Activated effector memory CD4-positive, alpha-beta T cell treated with anti-CD3 and anti-CD28 coated beads, Interleukin-2, amount 50 U/mL, for 16 hours (primary cell): ENCODE results near the gene UBE2R2.
A peak's percentile ranks its signal among the peaks of the same experiment; 100 is the strongest.

Experiments
- DNase-seq: peaks from one replicate; pipeline ENCODE4 v3.0.0-alpha.2; 2020

Gene UBE2R2

DNA sequence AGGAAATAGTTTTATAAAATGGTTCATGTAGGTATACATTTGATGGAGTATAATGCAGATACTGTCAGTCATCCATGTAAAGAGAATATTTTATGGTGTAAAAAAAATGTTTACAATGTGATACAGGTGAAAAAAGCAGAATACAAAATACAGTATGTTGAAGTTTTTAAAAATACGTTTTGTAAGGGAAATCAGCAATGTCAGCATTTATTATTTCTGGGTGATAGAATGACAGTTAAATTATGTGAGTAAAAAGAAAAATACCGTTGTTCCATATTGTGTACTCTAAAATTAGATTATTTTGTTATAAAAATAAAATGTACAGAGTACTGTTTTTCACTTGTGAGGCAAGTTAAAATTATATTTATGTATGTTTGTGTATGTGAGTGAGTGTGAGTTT is 69.0 kb downstream of the UBE2R2 start:
- no peak for DNase-seq

DNA sequence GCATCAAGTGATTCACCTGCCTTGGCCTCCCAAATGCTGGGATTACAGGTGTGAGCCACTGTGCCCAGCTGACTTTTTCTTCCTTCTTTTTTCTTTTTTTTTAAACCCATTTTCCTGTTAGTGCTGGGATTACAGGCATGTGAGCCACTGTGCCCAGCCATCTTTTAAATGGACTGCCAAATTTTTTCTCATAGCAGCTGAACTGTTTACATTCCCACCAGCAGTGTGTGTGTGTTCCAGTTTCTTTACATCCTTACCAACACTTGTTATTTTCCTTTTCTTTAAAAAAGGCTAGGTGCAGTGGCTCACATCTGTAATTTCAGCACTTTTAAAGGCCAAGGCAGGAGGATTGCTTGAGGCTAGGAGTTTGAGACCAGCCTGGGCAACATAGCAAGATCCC is 76.9 kb downstream of the UBE2R2 start:
- no peak for DNase-seq

DNA sequence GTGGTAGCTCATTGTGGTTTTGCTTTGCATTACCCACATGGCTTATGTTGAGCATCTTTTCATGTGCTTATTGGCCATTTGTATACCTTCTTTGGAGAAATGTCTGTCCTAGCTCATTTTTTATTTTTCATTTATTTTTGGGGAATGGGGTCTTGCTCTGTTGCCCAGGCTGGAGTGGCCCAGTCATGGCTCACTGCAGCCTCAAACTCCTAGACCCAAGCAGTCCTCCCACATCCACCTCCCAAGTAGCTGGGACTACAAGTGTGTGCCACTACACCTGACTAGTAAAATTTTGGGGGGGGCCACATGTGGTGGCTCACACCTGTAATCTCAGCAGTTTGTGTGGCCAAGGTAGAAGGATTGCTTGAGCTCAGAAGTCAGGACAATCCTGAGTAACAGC is 77.4 kb downstream of the UBE2R2 start:
- DNase-seq: no peak

DNA sequence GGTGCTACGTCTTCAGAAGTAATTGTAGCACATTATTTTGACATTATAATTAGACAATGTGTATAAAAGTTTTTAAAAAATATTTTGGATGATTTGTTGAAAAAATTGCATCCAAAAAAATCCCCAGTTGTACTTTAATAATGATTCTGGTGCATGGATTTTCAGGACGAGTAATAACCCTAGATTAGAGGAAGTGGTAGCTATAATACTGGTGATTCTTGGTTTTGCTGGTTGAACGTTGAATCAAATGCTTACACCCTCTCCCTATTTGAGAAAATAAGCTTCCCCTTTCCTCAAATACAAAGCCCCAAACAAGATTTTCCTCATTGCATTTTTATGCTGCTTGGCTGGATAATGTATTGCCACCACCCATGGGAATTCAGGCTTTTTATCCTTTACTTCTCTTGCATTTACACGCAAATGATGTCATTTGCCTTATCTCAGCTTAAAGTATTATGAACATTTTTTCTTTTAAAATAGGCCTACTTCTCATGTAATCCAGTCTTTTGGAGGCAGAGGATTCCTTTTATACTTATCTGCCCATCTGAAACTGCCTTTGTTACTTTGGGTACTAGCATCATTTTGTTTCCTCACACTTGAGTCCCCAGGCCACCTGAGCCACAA is 86.3 kb downstream of the UBE2R2 start:
- DNase-seq: no peak

DNA sequence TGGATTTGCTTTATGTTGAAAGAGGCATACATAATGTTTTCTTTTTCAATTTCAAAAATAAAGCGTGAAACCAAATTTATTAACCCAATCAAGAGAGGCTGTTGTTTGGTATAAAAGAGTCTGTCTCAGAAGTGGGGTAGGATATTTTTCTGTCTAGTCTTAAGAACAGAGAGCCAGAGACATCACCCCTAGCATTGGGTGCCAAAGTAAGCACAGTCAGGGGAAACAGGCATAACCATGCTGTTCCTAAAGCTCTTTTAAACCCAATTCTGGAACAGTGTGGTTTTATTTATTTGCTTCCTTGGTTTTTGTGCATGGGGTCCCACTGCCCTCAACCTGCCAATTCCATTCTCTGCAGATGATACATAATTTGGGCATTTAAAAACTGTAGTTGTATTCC is 88.2 kb downstream of the UBE2R2 start:
- no peak for DNase-seq

DNA sequence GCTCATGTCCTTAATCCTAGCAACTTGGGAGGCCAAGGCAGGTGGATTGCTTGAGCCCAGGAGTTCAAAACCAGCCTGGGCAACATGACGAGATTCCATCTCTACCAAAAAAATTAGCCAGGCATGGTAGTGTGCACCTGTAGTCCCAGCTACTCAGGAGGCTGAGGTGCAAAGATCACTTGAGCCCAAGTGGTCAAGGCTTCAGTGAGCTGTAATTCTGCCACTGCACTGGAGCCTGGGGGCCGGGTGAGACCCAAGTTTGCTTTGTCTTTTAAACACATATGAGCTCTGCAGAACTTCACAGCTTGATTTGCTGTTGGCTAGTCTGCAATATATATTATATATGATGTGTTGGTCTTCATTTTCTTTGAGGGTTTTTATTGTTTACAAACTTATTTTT is 89.8 kb downstream of the UBE2R2 start:
- no peak for DNase-seq

DNA sequence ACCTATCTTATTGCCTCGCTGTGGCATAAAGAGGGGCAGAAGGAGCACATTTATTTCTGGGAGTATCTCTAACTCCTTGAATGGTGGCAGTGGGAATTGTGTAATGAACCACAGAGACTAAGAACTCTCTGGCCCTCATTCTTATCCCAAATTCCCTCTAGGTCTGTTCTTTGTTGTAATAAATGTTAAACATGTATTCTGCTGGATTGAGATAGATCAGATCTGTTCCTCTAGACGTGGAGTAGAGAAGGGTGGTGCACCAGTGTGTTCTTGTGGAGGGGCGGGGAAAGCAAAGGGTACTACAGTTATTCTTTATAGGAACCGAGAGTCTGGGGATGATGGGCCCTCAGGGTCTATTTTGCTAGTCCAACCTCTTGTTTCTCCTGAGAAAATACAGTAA is 90.4 kb downstream of the UBE2R2 start:
- no peak for DNase-seq

DNA sequence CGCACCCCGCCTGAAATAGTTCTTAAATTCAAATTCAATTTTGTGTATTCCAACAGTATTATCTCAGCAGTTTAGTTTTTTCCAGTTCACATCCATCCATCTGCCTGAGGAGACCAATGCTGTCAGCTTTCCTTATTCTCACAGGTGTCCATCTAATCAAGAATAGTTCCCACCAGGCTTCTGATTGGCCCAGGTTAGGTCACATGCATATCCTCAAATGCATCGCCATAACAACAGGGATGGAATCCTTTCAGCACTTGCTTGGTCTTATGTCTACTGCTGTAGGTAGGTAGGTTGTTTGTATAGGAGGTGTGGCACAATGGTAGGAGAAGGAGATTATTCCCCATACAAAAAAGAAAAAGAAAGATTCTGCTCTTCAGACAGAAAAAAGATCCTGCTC is 91.2 kb downstream of the UBE2R2 start:
- no peak for DNase-seq

DNA sequence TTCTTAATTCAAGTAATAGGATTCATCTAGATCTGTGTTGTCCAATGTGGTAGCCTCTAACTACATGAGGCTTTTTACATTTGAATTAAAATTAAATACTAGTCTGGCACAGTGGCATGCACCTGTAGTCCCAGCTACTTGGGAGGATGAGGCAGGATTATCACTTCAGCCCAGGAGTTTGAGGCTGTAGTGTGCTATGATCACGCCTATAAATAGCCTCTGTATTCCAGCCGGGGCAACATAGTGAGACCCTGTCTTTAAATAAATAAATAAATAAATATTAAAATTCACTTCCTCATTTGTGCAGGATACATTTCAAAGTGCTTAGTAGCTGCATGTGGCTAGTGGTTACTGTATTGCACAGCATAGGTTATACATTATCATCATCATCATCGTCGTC is 91.8 kb downstream of the UBE2R2 start:
- DNase-seq: no peak

DNA sequence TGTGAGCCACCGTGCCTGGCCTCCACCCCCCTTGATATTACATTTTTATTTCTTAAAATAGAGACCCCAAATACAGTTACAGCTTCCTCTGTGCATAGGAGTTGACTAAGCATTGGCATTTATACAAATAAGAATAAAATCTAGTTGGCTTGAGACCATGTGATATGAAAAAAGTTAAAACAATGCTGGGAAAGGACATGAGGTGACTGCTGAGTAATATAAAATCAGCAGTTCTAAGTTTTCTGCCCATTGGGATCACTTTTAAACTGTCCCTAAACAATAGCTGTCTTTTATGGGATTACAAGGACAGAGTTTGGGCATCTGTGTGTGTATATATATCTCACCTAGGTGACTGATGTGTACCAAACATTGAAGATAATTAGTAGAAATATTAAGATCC is 96.6 kb downstream of the UBE2R2 start:
- DNase-seq: no peak

DNA sequence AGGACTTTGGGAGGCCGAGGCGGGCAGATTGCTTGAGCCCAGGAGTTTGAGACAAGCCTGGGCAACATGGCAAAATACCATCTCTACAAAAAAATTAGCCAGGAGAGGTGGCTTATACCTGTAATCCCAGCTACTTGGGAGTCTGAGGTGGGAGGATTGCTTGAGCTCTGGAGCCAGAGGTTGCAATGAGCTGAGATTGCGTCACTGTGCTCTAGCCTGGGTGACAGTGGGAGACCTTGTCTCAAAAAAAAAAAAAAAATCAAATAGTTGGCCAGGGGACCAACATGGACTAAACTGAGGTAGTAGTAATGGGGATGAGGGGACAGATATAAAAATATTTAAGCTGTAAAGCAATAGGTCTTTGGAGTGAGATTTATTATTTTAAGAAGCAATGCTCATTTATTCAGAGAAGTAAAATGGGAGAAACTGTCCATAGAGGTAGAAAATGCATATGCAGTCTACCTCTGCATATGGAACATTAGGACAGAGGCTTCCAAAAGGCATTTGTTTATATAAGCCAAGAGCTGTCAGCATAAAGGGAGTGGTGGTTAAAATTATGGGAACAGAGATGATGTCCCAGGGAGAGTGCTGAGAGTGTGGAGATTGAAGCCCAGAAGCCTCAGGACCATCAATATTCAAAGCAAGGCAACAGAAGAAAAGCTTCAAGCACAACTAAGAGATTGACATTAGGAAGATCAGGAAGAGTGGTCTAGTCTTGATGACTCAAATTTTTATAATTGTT is 98.1 kb downstream of the UBE2R2 start:
- no peak for DNase-seq

DNA sequence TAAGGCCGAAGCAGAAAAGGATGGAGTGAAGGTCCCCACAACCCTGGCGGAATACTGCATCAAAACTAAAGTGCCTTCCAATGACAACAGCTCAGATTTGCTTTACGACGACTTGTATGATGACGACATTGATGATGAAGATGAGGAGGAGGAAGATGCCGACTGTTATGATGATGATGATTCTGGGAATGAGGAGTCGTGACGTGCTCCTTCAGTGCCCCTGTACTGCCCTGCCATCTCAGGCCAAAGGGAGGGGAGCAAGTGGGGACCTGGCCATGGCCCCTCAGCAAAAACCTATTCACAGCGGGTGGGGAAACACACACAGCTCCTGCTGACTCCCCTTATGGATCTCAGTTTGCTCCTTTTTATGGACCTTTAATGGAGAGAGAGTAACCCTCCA is 100.1 kb downstream of the UBE2R2 start:
- DNase-seq: no peak

DNA sequence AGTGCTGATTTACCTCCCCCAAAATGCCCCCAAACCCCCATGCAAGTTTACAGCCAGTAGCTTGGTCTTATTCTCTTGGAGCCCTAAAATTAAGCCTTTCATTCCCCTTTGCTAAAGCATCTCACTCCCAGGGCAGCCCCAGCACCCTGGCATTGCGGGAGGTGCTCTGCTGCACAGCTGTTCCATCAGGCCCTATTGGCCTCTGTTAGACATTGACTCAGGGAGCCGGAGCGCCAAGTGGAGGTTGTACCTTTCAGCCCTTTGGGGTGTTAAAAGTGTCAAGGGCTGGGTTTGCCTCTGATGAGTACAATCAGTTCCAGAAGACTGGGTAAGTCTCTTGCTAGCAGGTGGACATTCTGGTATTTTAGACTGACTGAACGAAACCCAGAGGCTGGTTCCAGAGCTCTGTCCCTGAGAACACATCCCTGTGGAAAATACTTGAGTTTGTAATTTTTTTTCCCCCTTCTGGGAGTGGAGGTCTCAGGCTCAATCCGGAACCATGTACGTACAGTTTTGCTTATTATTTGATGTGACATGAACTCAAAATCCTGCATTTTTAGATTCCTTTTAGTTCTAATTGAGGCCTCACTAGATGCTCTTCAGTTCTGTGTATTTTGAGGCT is 102.4 kb downstream of the UBE2R2 start:
- DNase-seq: no peak

DNA sequence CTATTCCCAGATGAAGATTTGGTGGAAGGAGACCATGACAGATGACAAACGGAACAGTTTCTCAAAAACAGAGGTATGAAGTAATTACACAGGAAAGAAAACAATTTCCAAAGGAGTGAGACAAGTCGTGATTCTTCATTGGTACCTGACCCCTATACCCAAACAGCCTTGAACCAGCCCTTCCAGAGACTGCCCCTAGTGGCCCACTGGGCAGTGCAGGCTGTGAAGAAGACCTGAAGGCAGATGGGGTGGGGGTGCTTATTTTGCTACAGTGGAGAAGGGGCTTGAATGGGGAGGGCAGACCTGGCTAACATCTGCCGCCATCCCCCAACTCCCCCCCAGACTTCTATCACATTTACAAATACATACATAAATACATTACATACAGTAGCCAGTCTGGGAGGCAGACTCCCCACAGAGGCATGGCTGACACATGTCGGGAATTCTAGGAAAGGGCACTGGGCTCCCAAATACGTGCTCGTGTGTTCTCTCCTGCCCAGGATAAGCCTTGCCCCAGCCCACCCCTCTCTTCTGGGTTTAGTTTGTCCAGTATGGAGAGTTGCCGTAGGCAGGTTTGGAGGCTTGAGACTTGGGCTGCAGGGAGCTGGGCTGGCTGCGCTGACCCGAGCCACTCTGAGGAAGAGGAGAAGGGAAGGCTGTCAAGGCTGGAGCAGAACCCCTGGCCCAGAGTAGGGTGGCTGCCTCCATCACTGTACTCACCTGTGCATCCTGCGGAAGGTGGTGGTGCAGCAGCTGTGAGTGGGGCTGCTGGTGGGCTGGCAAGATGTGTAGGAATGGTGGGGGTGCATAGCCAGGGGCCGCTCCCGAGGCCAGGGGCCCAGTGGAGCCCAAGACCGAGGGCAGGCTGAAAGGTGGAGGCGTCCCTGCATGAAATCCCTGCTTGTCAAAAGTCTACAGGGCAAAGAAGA is 105.3 kb downstream of the UBE2R2 start:
- peak; percentile 69 for DNase-seq

DNA sequence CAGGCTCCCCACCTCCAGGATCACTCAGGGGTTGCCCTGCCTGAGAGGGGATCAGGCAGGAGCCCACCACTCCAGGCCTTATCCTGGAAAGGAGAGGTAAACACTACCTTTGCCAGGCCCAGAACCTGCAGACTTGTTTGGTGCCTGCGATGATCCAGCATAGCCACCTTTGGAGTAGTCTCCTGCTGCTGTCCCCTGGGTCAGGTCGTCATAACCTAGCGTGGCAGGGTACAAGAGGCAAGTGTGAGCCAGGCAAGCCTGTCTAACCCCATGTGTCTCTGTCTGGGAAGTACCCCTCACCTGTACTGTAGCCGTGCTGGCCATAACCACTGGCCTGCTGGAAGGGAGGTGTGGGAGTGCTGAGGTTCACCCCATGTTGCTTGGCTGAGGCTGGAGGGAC is 106.1 kb downstream of the UBE2R2 start:
- no peak for DNase-seq

DNA sequence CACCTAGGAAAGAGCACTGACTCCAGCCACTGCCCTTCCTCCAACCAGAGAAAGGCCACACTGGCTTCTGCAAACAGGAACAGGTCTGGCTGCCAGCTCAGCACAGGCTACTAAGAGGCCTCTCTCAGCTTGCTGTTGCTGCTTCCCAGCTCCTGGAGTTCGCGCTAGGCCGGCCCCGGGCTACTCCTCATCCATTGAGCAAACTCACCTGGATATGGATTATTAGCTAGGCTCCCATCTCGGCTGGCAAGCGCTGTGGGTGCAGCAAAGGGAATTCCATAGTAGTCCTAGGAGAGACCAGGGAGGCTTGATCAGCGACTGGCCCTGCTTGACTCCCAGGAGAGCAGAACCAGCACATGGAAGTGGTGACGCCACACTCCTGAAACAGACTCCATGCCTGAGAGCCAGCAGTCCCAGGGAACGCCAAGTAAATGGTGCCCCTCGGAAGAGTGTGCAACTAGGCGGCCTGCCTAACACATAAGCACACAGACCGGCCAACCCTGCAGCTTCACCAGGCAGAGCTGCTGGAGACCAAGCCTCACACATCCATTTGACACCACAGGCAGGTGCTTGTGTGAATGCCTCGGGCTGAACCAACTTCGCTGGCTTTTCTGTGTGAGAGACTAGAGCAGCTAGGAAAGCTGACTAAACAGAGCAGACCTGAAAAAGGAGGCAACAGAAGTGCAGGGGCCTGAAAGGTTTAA is 107.2 kb downstream of the UBE2R2 start:
- DNase-seq: no peak

DNA sequence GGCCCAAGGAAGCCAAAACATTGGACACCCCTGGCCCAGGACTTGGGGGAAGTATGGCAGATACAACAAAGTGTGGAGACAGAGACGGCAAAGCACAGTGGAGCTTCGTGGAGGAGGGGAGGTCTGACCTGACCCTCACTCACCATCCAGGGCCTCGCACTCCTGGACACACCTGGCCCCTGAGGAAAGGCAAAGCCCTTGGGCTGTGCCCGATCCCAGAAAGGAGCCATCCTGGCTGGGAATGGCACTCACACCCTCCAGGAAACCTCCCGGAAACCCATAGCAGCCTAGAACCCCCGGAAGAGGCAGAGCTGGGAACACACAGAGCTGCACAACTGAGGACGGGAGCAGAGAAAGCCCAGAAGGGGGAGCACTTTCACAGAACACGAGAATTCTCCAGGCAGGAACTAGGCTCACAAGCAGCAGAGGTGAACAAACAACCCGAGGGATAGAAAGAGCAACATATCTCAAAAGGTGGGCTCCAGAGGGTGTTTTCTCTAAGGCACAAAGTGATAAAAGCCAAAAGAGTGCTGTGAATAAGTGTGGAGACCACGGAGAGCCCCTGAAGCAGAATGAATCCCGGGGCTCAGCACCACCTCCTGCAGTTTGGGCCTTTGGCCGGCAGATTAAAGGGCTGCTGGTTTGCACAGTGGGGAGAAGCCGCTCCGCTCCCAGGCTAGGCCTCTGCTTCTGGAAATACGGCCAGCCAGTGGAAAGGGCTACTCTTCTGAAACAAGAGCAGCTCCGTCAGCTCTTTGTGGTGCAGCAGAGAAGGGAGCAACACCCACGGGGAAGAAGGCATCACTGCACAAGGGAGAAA is 108.2 kb downstream of the UBE2R2 start:
- no peak for DNase-seq

DNA sequence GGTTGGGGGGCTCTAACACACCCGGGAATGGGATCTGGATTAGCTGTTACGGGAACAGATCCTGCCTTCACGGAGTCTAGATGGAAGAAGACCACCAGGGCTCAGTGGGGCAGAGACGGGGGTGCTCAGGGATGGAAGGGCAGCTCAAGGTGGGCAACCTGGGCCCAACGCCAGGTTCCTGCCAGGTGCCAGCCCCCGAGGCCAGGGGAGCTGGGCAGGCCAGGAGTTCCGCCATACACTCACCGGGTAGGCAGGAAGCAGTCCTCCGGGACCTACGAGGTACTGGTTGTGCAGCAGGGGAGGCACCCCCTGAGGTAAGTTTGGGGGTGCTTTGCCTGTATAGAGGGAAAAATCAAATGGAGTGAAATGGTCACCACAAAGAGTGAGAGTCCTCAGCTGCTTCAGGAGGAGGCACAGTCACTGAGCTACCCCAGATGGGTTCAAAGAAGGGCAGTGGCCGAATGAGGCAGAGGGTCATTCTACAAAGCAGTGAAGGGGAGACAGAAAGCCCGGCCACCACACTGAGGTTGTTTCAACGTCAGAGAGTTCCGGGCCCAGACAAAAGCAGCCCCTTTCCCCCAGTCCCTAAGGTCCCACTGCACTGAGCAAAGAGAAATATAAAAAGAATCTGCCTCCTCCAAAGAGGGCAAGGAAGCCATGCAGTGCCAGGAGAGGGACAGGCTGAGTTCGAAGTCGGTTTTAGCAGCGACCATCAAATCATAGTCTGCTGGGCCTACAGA is 110.0 kb downstream of the UBE2R2 start:
- no peak for DNase-seq

DNA sequence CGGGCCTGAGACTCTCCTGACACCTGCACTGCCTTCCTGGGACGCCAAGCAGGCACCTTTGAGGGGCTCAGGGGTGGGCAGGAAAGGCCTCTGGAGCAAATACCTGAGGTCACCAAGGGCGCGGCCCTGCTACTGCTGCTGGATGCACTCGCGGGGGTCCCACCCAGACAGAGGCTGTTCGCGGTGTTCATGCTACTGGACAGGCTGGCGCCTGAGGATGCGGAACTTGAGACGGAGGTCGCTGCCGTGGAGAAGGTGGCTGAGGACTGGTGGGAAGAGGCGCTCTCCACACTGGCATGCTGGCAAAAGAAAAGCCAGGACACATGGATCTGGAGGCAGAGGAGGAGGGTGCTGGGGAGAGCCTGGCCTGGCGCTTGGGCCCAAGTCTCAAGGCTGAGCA is 110.7 kb downstream of the UBE2R2 start:
- no peak for DNase-seq

DNA sequence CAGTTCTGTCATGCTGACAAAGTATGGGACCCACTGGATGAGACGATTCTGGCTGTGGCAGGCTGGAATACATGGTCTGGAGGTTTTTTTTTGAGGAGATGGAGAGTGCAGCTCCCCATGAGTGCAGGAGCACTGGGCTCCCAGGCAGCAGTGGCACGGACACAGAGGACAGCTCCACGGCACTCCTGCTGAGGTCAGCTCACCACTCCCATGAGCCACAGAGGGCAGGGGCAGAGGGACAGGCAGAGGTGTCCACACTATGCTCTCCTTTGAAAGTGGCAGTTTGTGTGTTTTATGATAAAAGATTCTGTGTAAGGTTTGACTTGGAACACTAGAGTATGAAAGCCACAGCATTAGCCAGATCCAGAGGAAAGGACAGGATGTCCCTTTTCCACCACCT is 114.4 kb downstream of the UBE2R2 start:
- no peak for DNase-seq
